ENCODE data around the gene HTR3A. TPM values are rescaled to one million over a fixed set of nuclear protein-coding genes. Genes with fewer than 3 reads are reported as not detected.
"Not testable (repeated sequence)": the region's sequence is repeated elsewhere in the genome, so short reads cannot be mapped to it uniquely, and the experiment has no call there.

The HTR3A gene
- total RNA-seq, 2 experiments from 2014 or later, result not detected

DNA sequence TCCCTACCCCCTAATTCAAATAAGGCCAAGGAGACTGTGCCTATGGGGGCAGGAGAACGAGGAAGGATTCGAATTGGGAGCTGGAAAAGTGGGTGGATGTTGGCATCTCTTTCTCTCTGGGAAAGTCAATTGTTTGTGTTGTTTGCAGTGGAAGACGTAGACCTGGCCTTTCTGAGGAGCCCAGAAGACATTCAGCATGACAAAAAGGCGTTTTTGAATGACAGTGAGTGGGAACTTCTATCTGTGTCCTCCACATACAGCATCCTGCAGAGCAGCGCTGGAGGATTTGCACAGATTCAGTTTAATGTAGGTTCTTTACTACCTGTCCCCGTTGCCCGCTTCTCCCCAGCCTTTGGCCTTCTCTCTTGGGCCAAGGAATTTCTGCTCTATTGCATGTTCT lies 42.1 kb upstream of the HTR3A start:
- Histone ChIP-seq H3K27ac (ENCODE audit: low read depth in 1 of 2, low read length in 2 of 2) (no peak overlapping the region), H3K27me3 (ENCODE audit: control insufficient read depth in 1 of 2, insufficient read depth in 2 of 2, low read length in 2 of 2) (peaks cover 0 to 2% of the 10 kb centered on the region in 2 experiments), H3K9me3 (ENCODE audit: control insufficient read depth in 1 of 2, insufficient read depth in 1 of 2, low read length in 2 of 2) (no peaks in the 10 kb centered on the region), H3K4me1 (ENCODE audit: insufficient read depth, low read length) (peaks cover 8% of the 10 kb centered on the region), H3K4me3 (ENCODE audit: low read length) (no peak overlapping the region), H3K36me3 (ENCODE audit: insufficient read depth, low read length) (no peaks in the 10 kb centered on the region)
- ChIA-PET CTCF (no interaction called here), POLR2A (no interaction called here)
- Mint-ChIP-seq H3K4me1 (ENCODE audit: low read depth) (no peaks in the 10 kb centered on the region), H3K27me3 (peaks cover 44% of the 10 kb centered on the region), H3K4me3 (no peak overlapping the region), H3K36me3 (ENCODE audit: low read depth) (no peaks in the 10 kb centered on the region), H3K9me3 (no peaks in the 10 kb centered on the region), H3K27ac (no peak overlapping the region)
- TF ChIP-seq, protein P1, sequence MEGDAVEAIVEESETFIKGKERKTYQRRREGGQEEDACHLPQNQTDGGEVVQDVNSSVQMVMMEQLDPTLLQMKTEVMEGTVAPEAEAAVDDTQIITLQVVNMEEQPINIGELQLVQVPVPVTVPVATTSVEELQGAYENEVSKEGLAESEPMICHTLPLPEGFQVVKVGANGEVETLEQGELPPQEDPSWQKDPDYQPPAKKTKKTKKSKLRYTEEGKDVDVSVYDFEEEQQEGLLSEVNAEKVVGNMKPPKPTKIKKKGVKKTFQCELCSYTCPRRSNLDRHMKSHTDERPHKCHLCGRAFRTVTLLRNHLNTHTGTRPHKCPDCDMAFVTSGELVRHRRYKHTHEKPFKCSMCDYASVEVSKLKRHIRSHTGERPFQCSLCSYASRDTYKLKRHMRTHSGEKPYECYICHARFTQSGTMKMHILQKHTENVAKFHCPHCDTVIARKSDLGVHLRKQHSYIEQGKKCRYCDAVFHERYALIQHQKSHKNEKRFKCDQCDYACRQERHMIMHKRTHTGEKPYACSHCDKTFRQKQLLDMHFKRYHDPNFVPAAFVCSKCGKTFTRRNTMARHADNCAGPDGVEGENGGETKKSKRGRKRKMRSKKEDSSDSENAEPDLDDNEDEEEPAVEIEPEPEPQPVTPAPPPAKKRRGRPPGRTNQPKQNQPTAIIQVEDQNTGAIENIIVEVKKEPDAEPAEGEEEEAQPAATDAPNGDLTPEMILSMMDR (IDR thresholded peaks at IDR 0.05), result no peak
- DNase-seq (no peak), ATAC-seq (ENCODE audit: poor library complexity) (no peak)
- intact Hi-C loops (cut with DNase I, micrococcal nuclease), result no loop called here

DNA sequence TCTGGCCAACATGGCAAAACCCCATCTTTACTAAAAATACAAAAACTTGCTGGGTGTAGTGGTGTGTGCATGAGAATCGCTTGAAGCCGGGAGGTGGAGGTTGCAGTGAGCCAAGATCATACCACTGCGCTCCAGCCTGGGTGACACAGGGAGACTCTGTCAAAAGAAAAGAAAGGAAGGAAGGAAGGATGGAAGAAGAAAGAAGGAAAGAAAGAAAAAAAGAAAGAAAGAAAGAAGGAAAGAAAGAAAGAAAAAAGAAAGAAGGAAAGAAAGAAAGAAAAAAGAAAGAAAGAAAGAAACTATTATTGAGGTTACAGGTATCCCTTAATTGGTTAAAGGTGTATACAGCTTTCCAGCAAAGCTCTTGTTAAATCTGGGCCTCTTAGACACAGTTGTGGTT lies 40.7 kb upstream of the HTR3A start:
- intact Hi-C loops (cut with DNase I, micrococcal nuclease); H3K27ac Mint-ChIP-seq; H3K4me1 ChIP-seq (ENCODE audit: insufficient read depth, low read length); ATAC-seq (ENCODE audit: poor library complexity); H3K27me3 ChIP-seq (ENCODE audit: control insufficient read depth in 1 of 2, insufficient read depth in 2 of 2, low read length in 2 of 2); H3K36me3 ChIP-seq (ENCODE audit: insufficient read depth, low read length); H3K4me3 ChIP-seq (ENCODE audit: low read length); DNase-seq; CTCF ChIA-PET; H3K9me3 Mint-ChIP-seq; H3K9me3 ChIP-seq (ENCODE audit: control insufficient read depth in 1 of 2, insufficient read depth in 1 of 2, low read length in 2 of 2); H3K36me3 Mint-ChIP-seq (ENCODE audit: low read depth); POLR2A ChIA-PET; H3K4me1 Mint-ChIP-seq (ENCODE audit: low read depth); H3K27ac ChIP-seq (ENCODE audit: low read depth in 1 of 2, low read length in 2 of 2); H3K4me3 Mint-ChIP-seq: not testable (repeated sequence)
- H3K27me3 Mint-ChIP-seq, result peaks cover 44% of the 10 kb centered on the region

DNA sequence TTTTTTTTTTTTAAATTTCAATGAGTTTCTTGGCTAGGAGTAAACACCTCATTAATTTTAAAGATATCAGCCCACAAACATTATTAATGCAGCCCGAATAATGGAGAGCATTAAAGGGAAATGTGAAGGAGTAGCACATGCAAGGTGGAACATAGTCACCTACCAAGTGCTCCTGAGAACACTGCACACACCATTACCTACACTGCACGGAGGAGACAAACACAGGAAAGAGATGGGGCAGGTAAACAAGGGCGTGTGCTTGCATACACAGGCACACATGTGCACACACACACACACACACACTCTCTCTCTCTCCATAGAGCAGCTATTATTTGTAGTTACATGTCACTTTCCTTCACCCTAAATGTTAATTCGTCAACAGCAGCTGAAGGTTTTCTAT lies 40.1 kb upstream of the HTR3A start:
- Histone ChIP-seq H3K4me3 (ENCODE audit: low read length) (no peak overlapping the region), H3K9me3 (ENCODE audit: control insufficient read depth in 1 of 2, insufficient read depth in 1 of 2, low read length in 2 of 2) (no peaks in the 10 kb centered on the region), H3K36me3 (ENCODE audit: insufficient read depth, low read length) (no peaks in the 10 kb centered on the region), H3K4me1 (ENCODE audit: insufficient read depth, low read length) (peaks cover 8% of the 10 kb centered on the region), H3K27ac (ENCODE audit: low read depth in 1 of 2, low read length in 2 of 2) (no peak overlapping the region), H3K27me3 (ENCODE audit: control insufficient read depth in 1 of 2, insufficient read depth in 2 of 2, low read length in 2 of 2) (peaks cover 0 to 2% of the 10 kb centered on the region in 2 experiments)
- Mint-ChIP-seq H3K27ac (no peak overlapping the region), H3K4me1 (ENCODE audit: low read depth) (no peaks in the 10 kb centered on the region), H3K27me3 (peaks cover 44% of the 10 kb centered on the region), H3K36me3 (ENCODE audit: low read depth) (no peaks in the 10 kb centered on the region), H3K4me3 (no peak overlapping the region), H3K9me3 (no peaks in the 10 kb centered on the region)
- POLR2A ChIA-PET, result no interaction called here
- peak in 1 of 14 experiments; percentile 7 for DNase-seq
- intact Hi-C loops (cut with DNase I, micrococcal nuclease), result no loop called here
- TF ChIP-seq, protein P1 (IDR thresholded peaks at IDR 0.05), result no peak
- ATAC-seq (ENCODE audit: poor library complexity), result no peak
- CTCF ChIA-PET, result no interaction called here

DNA sequence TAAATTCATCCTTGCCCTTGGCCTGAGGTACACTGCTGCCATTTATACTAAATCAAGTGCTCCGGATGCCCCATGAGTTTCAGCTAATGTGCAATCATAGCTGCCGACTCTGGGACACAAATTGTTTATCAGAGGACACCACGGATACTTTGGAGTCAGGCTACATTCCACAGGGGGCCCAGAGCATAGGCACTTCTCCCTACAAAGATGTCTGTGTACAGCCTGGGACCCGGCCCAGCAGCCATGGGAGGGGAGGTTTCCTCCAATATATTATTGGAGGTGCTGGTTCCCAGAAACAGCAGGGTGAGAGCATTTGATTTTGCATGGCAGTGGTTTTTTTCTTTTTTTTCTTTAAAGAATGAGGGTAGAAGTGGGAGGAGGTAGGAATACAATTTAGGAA lies 39.0 kb upstream of the HTR3A start:
- no peaks in the 10 kb centered on the region for H3K36me3 ChIP-seq (ENCODE audit: insufficient read depth, low read length)
- no peaks in the 10 kb centered on the region for H3K36me3 Mint-ChIP-seq (ENCODE audit: low read depth)
- DNase-seq, result no peak
- H3K27me3 ChIP-seq (ENCODE audit: control insufficient read depth in 1 of 2, insufficient read depth in 2 of 2, low read length in 2 of 2), result peaks cover 0 to 2% of the 10 kb centered on the region in 2 experiments
- H3K4me1 Mint-ChIP-seq (ENCODE audit: low read depth), result no peaks in the 10 kb centered on the region
- peaks cover 8% of the 10 kb centered on the region for H3K4me1 ChIP-seq (ENCODE audit: insufficient read depth, low read length)
- no peaks in the 10 kb centered on the region for H3K9me3 ChIP-seq (ENCODE audit: control insufficient read depth in 1 of 2, insufficient read depth in 1 of 2, low read length in 2 of 2)
- H3K27me3 Mint-ChIP-seq, result peaks cover 40% of the 10 kb centered on the region
- H3K4me3 ChIP-seq (ENCODE audit: low read length), result no peak overlapping the region
- CTCF ChIA-PET, result no interaction called here
- POLR2A ChIA-PET, result no interaction called here
- TF ChIP-seq, protein P1 (IDR thresholded peaks at IDR 0.05), result no peak
- no peak overlapping the region for H3K27ac ChIP-seq (ENCODE audit: low read depth in 1 of 2, low read length in 2 of 2)
- H3K27ac Mint-ChIP-seq, result no peak overlapping the region
- intact Hi-C loops (cut with DNase I, micrococcal nuclease), result no loop called here
- no peak for ATAC-seq (ENCODE audit: poor library complexity)
- no peaks in the 10 kb centered on the region for H3K9me3 Mint-ChIP-seq
- no peak overlapping the region for H3K4me3 Mint-ChIP-seq
